GM19463 (cell line): ENCODE results near the gene SPTLC2.

Source experiments
- ATAC-seq: cut with Tn5 transposase; IDR thresholded peaks from one replicate; pipeline ENCODE4 v1.9.1; 2021; ENCODE audit warnings: mild to moderate bottlenecking, moderate library complexity; ENCODE audit not compliant: unreplicated experiment

Gene SPTLC2

DNA sequence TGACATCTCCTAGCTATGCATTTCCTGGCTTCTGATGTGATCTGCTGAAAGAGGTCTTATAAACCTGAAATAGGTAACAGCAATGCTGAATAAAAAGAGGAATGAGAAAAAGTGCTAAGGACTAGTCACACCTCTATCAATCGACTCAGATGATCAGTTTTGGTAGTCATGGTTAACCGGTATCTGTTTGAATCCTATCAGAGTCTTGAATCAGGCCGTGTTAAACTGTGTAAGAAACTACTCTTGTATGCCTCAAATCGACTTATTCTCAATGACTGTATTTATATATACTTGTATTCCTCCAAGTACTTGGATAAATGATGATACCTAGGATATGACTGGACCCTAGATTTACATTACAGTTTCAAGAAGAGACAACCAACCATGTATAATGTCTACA is 107.1 kb downstream of the SPTLC2 start:
- no peak for ATAC-seq

DNA sequence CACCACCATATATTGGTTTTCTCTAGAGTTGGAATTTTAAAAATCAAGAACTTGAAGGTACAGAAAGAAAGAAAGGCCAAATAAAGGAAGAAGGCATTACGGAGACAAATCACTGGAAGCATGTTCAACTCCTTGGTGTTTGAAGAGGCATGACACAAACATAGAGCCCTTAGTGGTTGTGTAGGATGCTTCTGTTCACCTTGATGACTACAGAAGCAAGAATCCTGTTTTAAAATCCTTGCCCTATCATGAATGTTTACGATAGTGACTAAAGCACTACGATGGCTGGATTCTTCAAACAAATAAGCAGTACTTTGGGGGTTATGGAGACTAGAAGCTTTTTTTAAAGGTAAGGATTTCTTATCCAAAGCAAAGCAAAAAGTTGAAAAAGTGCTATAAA is 107.6 kb downstream of the SPTLC2 start:
- no peak for ATAC-seq

DNA sequence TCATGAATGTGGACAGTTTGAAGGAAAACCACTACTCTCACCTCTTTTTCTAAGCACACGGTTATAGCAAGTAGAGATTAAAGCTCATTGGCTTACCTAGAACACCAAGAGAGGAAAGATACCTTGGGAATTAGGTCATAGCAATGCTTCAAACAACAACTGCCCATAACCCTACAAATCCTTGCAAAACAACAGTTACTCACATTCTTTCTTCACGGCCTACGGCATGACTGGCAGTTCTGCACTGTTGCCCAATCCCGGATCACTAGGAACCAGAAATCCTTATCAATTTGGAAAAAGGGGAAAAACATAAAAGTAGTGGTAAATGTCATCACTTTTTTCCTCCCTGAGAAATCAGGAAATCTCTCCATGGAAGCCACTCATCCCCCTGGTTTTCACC is 108.2 kb downstream of the SPTLC2 start:
- ATAC-seq = no peak

DNA sequence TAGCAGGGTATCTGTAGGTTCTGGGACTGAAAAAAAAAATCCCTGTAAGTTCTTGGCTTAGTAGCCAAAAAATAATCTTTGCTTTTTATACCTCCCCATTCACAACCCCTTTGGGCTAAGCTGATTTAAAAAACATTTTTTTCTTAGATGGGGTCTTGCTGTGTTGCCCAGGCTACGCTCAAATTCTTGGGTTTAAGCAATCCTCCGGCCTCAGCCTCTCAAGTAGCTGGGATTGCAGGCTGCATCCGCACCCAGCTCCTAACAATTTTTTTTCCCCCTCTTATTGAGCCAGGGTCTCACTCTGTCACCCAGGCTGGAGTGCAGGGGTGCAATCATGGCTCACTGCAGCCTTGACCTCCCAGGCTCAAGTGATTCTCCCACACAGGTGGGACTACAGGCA is 108.7 kb downstream of the SPTLC2 start:
- no peak for ATAC-seq

DNA sequence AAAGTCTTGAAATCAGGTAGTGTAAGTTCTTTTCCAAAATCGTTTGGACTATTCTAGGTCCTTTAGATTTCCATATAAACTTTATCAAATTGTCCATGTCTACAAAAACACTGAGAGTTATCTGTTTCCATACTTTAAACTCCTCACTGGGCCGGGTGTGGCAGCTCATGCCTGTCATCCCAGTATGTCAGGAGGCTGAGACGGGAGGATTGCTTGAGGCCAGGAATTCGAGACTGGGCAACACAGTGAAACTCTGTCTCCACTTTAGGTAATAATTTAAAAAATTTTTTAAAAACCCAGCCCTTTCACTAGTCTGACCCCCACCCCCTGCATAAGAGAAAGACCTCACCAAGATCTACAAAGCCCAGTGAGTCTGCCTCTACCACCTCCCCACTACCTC is 111.4 kb downstream of the SPTLC2 start:
- no peak for ATAC-seq

DNA sequence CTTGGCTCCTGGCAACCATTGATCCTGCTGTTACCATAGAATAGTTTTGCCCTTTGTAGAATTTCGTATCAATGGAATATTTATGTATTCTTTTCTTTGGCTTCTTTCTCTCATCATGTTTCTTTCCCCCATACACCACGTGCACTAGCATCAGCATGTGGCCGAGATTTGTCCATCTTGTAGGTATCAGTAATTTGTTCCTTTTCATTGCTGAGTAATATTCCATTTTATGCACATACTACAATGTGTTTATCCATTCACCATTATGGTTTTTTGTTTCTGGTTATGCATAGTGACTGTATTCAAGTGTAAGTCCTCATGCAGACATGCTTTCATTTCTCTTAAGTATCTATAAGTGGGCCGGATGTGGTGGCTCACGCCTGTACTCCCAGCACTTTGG is 113.3 kb downstream of the SPTLC2 start:
- ATAC-seq = no peak

DNA sequence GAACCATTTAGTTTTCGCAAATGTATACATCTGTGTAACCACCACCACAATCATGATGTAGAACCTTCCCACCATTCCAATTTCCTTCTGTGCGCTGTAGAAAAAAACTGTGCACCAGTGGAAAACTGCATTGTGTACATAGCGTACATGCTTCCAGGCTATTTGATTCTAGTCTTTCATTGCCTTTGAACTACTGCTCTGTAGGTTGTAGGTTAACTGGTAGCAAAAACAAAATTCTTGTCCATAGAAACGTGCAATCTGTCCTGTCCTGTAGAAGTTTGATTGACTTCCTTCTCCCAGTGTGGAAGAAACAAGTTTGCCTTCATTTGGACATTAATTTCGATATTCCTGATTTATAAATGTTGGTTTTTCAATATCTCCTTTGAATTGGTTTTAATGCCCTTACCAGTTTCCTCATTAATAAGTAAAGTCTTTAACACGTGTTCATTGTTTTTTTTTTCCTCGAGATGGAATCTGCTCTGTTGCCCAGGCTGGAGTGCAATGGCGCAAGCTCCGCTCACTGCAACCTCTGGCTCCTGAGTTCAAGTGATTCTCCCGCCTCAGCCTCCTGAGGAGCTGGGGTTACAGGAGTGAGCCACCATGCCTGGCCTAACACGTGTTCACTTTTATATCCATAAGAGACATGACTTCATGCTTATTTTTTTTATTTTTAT is 114.2 kb downstream of the SPTLC2 start:
- no peak for ATAC-seq

DNA sequence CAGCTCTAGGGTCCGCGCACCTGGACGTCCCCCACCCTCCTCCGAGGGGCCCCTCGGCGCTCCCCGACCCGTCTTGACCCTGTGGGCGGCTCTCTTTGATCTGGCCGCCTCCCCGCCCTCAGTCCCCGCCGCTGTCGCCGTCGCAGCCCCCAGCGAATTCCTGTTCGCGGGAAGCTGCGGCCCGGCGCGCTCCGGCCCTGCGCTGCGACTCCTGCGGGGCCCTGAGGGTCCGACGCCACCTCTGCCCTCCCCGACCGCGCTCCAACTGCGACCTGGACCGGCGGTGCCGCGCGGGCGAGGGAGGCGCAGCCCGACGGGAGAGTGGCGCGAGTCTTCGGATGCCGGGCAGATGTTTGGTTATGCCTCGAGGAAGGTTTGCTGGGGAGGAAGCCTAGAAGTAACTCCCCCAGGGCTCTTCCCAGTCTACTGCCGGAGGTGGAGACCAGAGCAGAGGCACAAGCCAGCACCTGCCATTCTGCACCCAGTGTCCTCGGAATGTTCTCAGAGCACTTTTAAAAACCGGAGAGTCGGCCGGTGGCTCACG is 117.4 kb downstream of the SPTLC2 start:
- ATAC-seq = peak; percentile 29

DNA sequence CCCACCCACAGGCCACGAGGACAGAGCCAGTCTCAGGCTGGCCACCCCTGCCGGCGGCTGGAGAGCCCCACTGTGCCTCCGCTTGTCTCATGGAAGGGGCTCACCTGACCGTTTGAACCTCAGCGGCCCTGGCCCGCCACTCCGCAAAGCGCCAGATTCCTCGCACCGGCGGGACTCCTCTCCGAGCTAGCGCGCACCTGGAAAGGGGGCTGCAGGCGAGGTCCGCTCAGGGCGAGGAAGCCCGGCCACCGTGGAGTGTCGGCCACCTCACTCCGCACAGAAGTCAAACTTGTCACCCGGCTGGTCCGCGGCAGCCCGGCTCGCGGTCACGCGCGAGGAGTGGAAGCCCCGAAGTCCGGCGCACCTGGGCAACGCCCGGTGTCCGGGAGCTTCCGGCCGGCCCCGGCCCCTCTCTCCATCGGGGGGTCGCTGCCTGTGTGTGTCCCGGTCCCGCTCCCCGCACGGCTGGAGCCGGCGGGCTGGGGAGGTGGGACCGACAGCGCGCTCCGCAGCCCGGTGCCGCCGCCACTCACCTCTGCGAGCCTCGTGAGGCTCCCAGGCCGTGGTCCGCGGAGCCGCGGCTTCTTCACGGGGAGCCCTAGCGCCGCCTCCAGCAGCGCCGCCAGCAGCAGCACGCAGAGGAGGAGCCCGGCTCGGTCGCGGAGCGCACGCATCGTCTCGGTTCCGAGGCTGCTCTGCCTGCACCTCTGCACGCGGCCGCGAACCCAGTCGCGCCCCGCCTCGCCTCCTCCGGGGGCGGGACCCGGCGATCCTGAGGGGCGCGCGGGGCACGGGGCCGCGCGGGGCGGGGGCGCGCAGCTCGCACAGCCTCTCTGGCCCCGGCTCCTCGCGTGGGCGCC is 118.1 kb downstream of the SPTLC2 start, which contains the start of gene ISM2:
ISM2 (minus strand) TSS at position 697 of the 860 bp plus-strand sequence; CDS start at position 674, 23 bp downstream.
- ATAC-seq = peak; percentile 59

DNA sequence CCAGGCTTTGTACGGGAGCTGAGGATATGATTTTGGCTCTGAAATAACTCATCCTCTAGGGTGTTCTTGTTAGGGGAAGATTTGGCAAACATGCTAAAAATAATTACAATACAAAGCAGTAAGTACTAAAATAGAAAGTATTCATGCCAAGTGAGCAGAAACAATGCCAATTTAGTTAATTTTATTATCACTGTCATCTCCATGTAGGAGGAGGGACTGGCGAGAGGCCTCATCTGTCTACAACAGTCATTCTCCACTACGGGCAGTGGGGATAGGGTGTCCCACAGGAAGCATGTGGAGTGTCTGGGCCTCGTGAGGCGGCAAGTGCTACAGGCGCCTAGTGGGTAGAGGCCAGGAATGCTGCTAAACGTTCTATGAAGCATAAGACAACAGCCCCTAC is 121.1 kb downstream of the SPTLC2 start:
- ATAC-seq = no peak

DNA sequence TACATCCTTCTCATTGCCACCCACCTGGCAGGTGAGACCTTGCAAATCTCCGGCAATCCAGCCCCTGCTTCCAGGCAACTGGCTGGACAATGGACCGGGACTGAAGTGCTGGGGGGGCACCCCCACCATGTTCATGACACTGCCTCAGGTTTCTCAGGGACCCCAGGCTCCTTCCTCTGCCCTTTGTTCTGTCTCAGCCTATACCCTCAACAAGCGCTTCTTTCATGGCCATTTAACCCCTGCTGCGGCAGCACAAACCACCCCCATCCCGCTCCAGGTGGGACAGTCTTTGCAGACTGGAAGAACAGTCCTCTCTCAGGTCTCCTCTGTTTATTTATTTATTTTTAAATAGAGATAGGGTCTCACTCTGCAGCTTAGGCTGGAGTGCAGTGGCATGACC is 125.4 kb downstream of the SPTLC2 start:
- ATAC-seq = no peak

DNA sequence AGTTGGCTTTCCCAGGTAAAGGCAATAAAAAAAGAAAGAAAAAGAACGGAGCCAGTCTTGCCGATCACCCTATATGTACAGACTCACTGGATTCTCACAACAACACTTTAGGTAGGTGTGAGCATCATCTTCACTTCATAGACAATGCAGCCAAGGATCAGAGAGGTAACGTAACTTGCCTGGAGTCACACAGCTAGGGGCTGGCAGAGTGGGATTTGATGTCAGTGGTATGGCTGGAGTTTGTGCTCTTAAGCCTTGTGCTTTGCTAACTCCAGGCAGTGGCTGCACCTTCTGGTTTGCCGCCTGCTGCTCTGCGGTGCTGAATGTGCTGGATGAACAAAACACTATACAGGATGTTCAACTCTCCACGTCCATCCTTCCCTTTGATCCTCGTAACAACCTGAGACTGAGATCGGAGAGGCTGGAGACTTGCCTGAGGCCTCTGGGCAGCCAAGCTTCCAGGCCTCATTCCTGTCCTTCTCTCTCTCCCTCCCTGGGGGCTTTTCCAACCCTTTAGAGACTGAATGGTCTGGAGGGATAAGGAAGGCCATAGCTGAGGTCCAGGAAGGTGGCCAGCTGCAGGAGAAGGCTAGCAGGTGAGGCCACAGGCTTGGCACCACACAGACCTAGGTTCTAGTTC is 126.0 kb downstream of the SPTLC2 start:
- no peak for ATAC-seq

DNA sequence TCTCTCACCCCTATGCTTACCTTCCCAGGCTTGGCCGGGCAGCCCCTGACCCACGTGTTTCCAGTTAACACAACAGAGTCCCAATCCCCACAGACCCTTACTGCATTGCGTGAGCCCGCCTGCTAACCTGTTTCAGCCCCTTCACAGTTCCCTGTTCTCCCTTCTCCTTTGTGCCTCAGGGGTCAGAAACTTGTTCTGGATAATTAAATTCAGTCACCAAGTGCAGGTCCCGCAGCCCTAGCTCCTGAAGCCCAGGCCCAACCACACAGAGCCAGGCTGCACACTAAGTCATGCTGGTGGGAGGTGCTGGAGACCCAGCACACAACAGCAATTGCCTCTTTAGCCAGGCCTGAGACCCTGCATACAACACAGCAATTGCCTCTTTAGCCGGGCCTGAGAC is 127.4 kb downstream of the SPTLC2 start:
- ATAC-seq = no peak

DNA sequence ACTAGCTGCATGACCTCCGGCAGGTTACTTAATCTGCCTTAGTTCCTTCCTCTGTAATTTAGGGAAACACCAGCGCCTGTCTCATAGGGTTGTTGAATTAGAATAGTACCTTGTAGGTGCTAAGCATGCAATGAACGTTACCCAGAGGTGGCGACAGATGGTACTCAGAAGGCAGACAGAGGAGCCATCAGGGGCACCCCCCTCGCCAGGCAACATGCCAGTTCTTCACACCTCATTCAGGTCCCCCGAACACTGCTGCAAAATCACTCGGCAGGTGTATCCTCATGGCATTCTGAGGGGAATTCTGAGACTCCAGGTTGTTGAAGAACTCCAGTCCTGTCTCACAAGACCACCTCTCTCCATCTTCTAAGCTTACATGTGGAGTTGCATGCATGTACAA is 127.9 kb downstream of the SPTLC2 start:
- ATAC-seq = no peak

DNA sequence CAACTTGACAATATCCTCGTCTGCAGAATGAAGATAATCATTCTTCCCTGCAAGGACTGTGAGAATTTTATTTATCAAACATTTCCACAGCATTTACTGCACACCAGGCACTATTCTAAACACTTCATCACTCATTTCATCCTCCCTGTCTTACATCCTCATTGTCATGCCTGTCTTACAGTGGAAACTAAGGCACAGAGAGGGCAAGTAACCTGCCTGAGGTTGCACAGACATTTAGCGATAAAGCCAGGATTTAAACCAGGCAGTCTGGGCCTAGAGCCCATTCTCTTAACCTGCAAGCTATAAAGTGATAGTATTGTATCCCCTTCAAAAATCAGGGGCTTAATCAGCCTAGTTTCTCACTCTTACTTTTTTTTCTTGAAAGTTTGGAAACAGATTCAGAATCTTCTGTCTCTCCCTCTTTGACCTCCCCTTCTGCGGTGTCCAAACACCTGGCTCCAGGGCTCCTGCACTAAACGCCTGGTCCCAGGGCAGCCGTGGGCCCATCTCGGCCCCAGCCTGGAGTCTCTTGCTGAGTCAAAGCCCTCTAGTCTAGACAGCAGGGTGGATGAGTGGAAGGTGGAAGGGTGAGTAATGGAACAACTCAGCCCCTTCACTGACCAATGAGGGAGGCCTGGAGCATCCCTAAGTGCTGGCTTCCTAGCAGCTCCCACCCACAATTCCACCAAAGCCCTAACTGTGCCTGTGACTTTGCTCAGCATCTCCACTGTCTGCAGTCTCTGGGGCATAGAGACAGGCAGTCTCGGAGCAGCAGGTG is 130.3 kb downstream of the SPTLC2 start:
- no peak for ATAC-seq

DNA sequence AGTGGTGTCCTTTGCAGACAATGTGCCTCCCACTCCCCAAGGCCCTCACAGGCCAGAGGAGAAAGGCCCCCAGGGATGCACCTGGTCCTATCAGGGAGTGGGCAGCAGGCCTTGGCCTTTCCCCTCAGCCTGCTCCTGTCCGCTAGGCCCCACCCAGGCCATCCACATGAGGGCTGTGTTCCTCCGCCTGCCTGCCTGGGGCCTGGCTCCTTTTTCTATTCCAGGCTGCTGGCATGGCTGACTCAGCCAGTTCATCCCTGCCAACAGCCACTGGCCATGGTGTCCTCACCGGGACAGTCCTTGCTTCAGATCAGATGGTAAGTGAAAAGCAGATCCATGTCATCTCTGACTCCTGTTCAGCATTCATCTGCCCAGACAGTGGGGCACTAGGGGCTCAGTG is 131.2 kb downstream of the SPTLC2 start:
- ATAC-seq = no peak

DNA sequence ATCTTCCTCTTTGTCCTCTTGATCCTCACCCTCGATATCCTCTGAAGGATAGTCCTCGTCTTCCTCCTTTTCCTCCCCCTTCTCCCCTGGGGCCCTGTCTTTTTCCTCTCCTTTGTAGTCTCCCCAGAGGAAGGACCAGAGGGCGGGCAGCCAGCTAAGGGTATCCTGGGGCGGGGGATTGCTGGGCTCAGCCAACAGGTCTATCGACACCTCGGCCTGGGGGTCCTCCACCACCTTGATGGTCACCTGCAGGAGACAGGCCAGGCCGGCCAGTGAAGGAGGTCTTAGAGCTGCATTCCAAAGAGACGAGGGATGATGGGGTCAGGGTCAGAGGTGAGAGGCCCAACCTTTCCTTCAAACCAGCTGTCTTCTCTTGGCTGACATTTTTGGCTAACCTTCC is 134.0 kb downstream of the SPTLC2 start:
- no peak for ATAC-seq

DNA sequence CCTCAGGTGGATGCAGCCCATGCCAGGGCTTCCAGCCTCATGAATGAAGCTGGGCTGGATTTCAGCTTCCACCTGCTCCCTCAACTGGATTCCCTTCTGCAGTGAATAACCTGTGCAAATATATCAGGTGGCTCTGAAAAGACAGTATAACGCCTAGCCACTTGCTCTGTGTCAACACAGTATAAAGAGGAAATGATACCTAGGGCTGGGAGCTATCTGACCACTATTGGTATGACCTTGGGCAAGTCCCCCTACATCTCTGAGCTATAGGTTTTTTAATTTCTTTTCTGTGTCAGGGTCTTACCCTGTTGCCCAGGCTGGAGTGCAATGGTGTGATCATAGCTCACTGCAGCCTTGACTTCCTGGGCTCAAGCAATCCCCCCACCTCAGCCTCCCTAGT is 137.6 kb downstream of the SPTLC2 start:
- peak; percentile 95 for ATAC-seq

DNA sequence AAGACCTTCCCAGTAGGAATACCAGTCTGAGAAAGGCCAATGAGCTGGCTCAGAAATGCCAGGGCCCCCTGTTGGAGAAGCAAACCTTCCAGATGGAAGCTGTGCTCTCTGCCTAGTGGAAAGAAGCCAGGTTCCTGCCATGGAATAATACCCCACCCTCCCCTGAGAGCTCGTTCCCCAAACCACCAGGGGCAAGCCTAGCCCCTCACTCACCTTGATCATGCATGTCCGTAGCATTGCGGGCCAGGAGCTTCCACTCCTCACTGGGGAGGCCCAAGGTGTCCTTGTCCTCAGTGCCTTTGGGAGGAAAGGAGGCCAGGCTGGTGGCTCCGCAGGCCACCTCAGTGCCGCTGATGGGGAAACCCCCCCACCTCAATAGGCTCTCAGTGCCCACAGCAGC is 138.4 kb downstream of the SPTLC2 start:
- no peak for ATAC-seq

DNA sequence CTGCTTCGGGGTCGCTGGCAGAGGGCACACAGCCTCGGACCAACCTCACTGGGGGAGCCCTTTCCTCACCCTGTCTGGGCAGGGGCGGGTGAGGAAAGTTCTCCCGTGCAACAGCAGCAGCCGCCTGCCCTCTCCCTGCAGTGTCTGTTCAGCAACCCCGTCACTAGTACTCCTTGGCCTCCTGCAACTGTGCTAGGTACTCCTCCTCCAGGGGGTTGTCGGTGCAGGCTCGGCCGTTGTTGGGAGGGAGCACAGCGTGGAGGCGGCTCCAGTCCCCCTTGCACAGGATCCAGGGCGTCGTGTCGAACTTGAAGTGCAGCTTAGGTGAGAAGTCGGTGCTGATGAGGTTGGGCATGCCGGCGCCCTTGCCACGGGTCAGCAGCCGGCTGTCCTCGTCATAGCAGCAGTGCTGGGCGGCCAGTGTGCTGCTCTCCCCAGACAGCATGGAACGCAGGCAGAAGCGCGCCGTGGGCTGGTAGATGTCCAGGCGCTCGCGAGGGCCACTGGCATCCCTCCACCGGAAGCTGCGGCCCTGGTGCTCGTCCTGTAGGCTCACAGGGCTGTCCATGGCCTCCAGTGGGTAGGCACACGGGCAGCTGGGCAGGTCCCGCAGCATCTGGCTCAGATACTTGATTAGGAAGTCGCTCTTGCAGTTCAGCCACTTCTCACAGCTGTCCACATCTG is 140.9 kb downstream of the SPTLC2 start:
- ATAC-seq = no peak
